SK-N-SH (cell line): ENCODE data around the gene ADAMTS3.

ENCODE experiments used
- NRF1 ChIP-seq: IDR thresholded peaks from 2 replicates; pipeline ENCODE4 v1.6.1; 2012; ENCODE audit warnings: low read depth, mild to moderate bottlenecking, low read length
- SMC3 ChIP-seq: IDR thresholded peaks from 2 replicates; pipeline ENCODE4 v1.6.1; 2012; ENCODE audit warnings: low read depth, low read length, improper control_type of control experiment
- TF ChIP-seq, protein P1 (sequence below): fragments of 200-600 bp; sonication (generic); IDR thresholded peaks from 2 replicates; pipeline ENCODE4 v1.6.1; 2017; ENCODE audit warnings: antibody characterized with exemption, mild to moderate bottlenecking, moderate library complexity

DNA sequence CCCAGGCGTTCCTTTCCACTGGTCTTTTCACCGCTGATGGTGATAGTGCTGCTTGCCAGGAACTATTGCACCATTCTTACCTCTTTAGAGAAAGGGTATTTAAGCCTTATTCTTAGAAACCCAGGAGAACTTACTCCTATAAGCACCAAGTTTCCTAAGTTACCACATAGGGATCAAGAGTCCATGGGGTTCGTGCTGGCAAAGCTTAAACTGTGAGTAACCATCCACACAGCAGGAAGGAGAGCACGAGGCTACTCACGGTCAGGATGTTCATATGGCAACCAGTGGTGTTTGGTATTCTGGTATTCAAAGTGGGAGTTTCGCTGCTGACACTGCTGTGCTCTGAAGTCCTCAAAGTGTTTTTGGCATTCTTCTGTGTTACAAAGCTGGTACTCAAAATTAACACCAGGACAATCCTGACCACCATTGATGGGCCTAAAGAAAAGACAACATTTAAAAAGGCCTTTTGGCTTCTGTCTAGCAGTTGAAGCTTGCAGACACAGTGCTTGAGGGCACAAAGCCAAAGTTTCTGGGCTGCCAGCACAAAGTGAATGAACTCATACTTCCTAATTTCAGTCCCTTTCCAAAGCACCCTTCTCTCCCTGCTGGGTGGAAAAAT, 256.9 kb downstream of the ADAMTS3 start:
- TF ChIP-seq, protein P1, sequence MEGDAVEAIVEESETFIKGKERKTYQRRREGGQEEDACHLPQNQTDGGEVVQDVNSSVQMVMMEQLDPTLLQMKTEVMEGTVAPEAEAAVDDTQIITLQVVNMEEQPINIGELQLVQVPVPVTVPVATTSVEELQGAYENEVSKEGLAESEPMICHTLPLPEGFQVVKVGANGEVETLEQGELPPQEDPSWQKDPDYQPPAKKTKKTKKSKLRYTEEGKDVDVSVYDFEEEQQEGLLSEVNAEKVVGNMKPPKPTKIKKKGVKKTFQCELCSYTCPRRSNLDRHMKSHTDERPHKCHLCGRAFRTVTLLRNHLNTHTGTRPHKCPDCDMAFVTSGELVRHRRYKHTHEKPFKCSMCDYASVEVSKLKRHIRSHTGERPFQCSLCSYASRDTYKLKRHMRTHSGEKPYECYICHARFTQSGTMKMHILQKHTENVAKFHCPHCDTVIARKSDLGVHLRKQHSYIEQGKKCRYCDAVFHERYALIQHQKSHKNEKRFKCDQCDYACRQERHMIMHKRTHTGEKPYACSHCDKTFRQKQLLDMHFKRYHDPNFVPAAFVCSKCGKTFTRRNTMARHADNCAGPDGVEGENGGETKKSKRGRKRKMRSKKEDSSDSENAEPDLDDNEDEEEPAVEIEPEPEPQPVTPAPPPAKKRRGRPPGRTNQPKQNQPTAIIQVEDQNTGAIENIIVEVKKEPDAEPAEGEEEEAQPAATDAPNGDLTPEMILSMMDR = no peak
- TF ChIP-seq NRF1 = no peak
- no peak for TF ChIP-seq SMC3
